Type B pancreatic cell (in vitro differentiated cells): ENCODE results near the gene CEP350. TPM values are rescaled to one million over a fixed set of nuclear protein-coding genes. Genes with fewer than 3 reads are reported as not detected.

ENCODE experiments used
- DNase-seq: peaks from one replicate; pipeline ENCODE4 v3.0.0; 2021; ENCODE audit warnings: mixed read lengths; ENCODE audit not compliant: unreplicated experiment; ENCODE audit errors: extremely low spot score
- H3K27ac Mint-ChIP-seq: 2 replicates; pipeline ENCODE4 v1.8.0; 2021; ENCODE audit warnings: mild to moderate bottlenecking, mixed read lengths
- H3K27me3 Mint-ChIP-seq: 2 replicates; pipeline ENCODE4 v1.8.0; 2021; ENCODE audit warnings: mixed read lengths
- H3K36me3 Mint-ChIP-seq: 2 replicates; pipeline ENCODE4 v1.8.0; 2021; ENCODE audit warnings: mixed read lengths
- H3K4me1 Mint-ChIP-seq: one replicate; pipeline ENCODE4 v1.8.0; 2021; ENCODE audit warnings: mixed read lengths; ENCODE audit not compliant: unreplicated experiment
- H3K4me3 Mint-ChIP-seq: 2 replicates; pipeline ENCODE4 v1.8.0; 2021; ENCODE audit warnings: mild to moderate bottlenecking, mixed read lengths
- H3K9me3 Mint-ChIP-seq: 2 replicates; pipeline ENCODE4 v1.8.0; 2021; ENCODE audit warnings: mixed read lengths
- CTCF ChIP-seq: fragments of 200-600 bp; sonication (generic); conservative IDR thresholded peaks from 2 replicates; pipeline ENCODE4 v1.5.0; 2021; ENCODE audit warnings: antibody characterized with exemption, mild to moderate bottlenecking
- total RNA-seq: library from RNA; stranded (reverse); gene quantifications from 2 replicates; pipeline ENCODE4 v1.2.1, GENCODE V29; 2021; ENCODE audit warnings: low replicate concordance

The CEP350 gene
- total RNA-seq, 1 donor from 2014 or later = 41.5 TPM

DNA sequence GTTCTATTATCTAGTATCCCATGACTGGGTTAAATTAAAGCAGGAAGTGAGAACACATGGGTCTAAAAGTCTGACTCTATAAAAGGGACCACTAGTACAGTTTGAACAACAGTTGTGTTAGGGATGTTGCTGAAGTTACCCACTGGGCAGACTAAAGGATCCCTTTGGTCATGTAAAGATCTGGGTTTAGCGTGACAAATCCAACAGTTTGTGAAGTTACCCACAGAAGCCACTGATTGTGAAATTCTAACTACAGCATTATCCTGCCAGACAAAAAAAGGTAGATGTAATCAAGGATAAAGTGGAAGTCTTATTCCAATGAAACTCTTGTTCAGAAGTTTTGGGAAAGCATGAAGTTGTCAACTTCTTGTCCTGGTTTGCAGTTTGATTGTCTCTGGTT lies 205.7 kb downstream of the CEP350 start:
- no peak overlapping the region for H3K4me3 Mint-ChIP-seq
- peaks cover 10% of the 10 kb centered on the region for H3K27me3 Mint-ChIP-seq
- H3K36me3 Mint-ChIP-seq = peaks cover 12% of the 10 kb centered on the region
- no peak overlapping the region for H3K27ac Mint-ChIP-seq
- H3K4me1 Mint-ChIP-seq = peaks cover 31% of the 10 kb centered on the region
- no peaks in the 10 kb centered on the region for H3K9me3 Mint-ChIP-seq
- TF ChIP-seq CTCF = no peak
- DNase-seq = no peak

DNA sequence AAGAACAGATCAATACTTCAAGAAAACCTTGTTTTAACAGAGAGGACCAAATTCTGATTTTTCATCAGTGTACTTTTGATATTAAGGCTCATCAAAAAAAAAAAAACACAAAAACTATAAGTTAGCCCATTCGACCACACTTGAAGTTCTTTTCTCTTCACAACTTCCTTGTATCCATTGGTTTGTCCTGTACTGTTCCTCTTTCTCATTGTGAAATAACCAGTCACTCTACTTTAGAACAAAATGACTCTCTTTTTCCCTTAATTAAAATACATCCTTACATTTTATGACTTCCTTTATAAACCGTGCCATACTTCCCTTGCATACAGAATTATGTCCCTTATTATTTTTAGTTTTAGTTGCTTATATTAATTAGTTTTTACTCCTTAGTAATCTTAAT lies 208.4 kb downstream of the CEP350 start:
- H3K27me3 Mint-ChIP-seq = no peaks in the 10 kb centered on the region

More for the DNA sequence above, 208.4 kb downstream of the CEP350 start:
- no peak for TF ChIP-seq CTCF
- Mint-ChIP-seq H3K4me3 (no peak overlapping the region), H3K27ac (no peak overlapping the region), H3K36me3 (peaks cover 15% of the 10 kb centered on the region), H3K9me3 (no peaks in the 10 kb centered on the region), H3K4me1 (peaks cover 15% of the 10 kb centered on the region)
- DNase-seq = no peak

Other genes starting within 250 kb of the CEP350 start
- gene FAM163A, start 211.5 kb upstream of the CEP350 start, total RNA-seq = 1.4 and 2.5 TPM in 2 replicates
- 90.6 and 124 TPM in 2 replicates for gene TOR1AIP2, start 77.0 kb upstream of the CEP350 start, total RNA-seq
- 22.7 and 25.8 TPM in 2 replicates for gene TOR1AIP1, start 72.5 kb upstream of the CEP350 start, total RNA-seq
- 94.0 and 96.0 TPM in 2 replicates for gene QSOX1, start 200.1 kb downstream of the CEP350 start, total RNA-seq